ENCODE data around the gene ITGA8. TPM values are rescaled to one million over a fixed set of nuclear protein-coding genes. Genes with fewer than 3 reads are reported as not detected.
"Not testable (repeated sequence)": the region's sequence is repeated elsewhere in the genome, so short reads cannot be mapped to it uniquely, and the experiment has no call there.

The ITGA8 gene
- polyA plus RNA-seq, 1 donor (not counting 4 experiments of a cell fraction or from before 2014, with no cell fraction given) = not detected

- H3K4me3 ChIP-seq (ENCODE audit: control insufficient read depth in 2 of 3, extremely low read depth in 1 of 3, insufficient read depth in 2 of 3, low read depth in 1 of 3, low read length in 3 of 3) = no peak overlapping the region
- DNase-seq (ENCODE audit: low read depth, low spot score) (no peak), FAIRE-seq (no peak)
- no peaks in the 10 kb centered on the region for H3K79me2 ChIP-seq (ENCODE audit: control insufficient read depth, insufficient read depth, low read length)
- H2AFZ ChIP-seq (ENCODE audit: control insufficient read depth, low read length) = no peak overlapping the region
- H3K36me3 ChIP-seq (ENCODE audit: control insufficient read depth in 2 of 2, extremely low read depth in 1 of 2, insufficient read depth in 2 of 2, low read length in 2 of 2) = no peaks in the 10 kb centered on the region
- H3K9me3 ChIP-seq (ENCODE audit: control insufficient read depth, low read depth, low read length) = no peaks in the 10 kb centered on the region
- no peak for TF ChIP-seq CTCF (optimal IDR thresholded peaks at IDR 0.05 in 1 of 3, IDR thresholded peaks at IDR 0.05 in 1 of 3, conservative IDR thresholded peaks at IDR 0.05 in 1 of 3; ENCODE audit: extremely low read depth in 1 of 3, insufficient read depth in 2 of 3, low read length in 3 of 3)
- TF ChIP-seq EZH2 (IDR thresholded peaks at IDR 0.05; ENCODE audit: low read length) = no peak
- H3K4me1 ChIP-seq (ENCODE audit: control insufficient read depth, extremely low read depth, insufficient read depth, low read length) = no peaks in the 10 kb centered on the region
- no peak overlapping the region for H3K4me2 ChIP-seq (ENCODE audit: control insufficient read depth, extremely low read depth, insufficient read depth, low read depth, low read length)
- dilution Hi-C loops (cut with MboI; ENCODE audit: extremely low pct_ligation_motif_present, low sequenced_read_pairs) = no loop called here
- no peaks in the 10 kb centered on the region for H3K27me3 ChIP-seq (ENCODE audit: control insufficient read depth, extremely low read depth, insufficient read depth, low read length)
- no peak overlapping the region for H3K27ac ChIP-seq (ENCODE audit: control insufficient read depth, insufficient read depth, low read length)
- no peaks in the 10 kb centered on the region for H3K9me1 ChIP-seq (ENCODE audit: control insufficient read depth, extremely low read depth, insufficient read depth, low read length)
- no peak overlapping the region for H3K9ac ChIP-seq (ENCODE audit: control insufficient read depth, extremely low read depth, insufficient read depth, low read length)
- no peaks in the 10 kb centered on the region for H4K20me1 ChIP-seq (ENCODE audit: control insufficient read depth, extremely low read depth, insufficient read depth, low read length)
Measured at GRCh38 chr10:15562116-15562515, 157.6 kb downstream of the ITGA8 start.

DNA sequence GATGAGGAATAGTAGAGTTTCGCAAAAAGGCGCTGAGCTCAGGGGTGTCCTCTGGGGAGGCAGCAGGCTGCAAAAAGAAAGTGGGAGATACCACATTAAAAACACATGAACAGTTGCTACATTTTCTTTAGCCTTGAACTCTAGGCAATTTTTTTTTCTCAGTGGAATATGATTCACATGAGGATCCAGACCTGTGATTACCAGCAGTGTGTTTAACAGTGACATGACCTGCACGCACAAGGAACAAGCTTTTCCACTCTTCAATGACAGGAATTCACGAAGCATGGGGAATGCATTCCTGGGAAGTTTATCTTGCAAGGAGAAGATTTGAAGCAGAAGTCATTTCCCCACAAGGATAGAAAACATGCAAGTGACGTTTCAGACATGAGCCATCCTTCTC, 161.6 kb downstream of the ITGA8 start:
- Histone ChIP-seq H3K27ac (ENCODE audit: control insufficient read depth, insufficient read depth, low read length) (no peak overlapping the region), H3K9me1 (ENCODE audit: control insufficient read depth, extremely low read depth, insufficient read depth, low read length) (no peaks in the 10 kb centered on the region), H3K4me2 (ENCODE audit: control insufficient read depth, extremely low read depth, insufficient read depth, low read depth, low read length) (no peak overlapping the region), H4K20me1 (ENCODE audit: control insufficient read depth, extremely low read depth, insufficient read depth, low read length) (no peaks in the 10 kb centered on the region), H3K9ac (ENCODE audit: control insufficient read depth, extremely low read depth, insufficient read depth, low read length) (no peak overlapping the region), H3K79me2 (ENCODE audit: control insufficient read depth, insufficient read depth, low read length) (no peaks in the 10 kb centered on the region), H3K36me3 (ENCODE audit: control insufficient read depth in 2 of 2, extremely low read depth in 1 of 2, insufficient read depth in 2 of 2, low read length in 2 of 2) (no peaks in the 10 kb centered on the region), H3K4me3 (ENCODE audit: control insufficient read depth in 2 of 3, extremely low read depth in 1 of 3, insufficient read depth in 2 of 3, low read depth in 1 of 3, low read length in 3 of 3) (no peak overlapping the region), H3K9me3 (ENCODE audit: control insufficient read depth, low read depth, low read length) (no peaks in the 10 kb centered on the region), H3K27me3 (ENCODE audit: control insufficient read depth, extremely low read depth, insufficient read depth, low read length) (no peaks in the 10 kb centered on the region), H3K4me1 (ENCODE audit: control insufficient read depth, extremely low read depth, insufficient read depth, low read length) (no peaks in the 10 kb centered on the region), H2AFZ (ENCODE audit: control insufficient read depth, low read length) (no peak overlapping the region)
- dilution Hi-C loops (cut with MboI; ENCODE audit: extremely low pct_ligation_motif_present, low sequenced_read_pairs) = no loop called here
- DNase-seq (ENCODE audit: low read depth, low spot score) (no peak), FAIRE-seq (no peak)
- TF ChIP-seq CTCF (optimal IDR thresholded peaks at IDR 0.05 in 1 of 3, IDR thresholded peaks at IDR 0.05 in 1 of 3, conservative IDR thresholded peaks at IDR 0.05 in 1 of 3; ENCODE audit: extremely low read depth in 1 of 3, insufficient read depth in 2 of 3, low read length in 3 of 3) (no peak), EZH2 (IDR thresholded peaks at IDR 0.05; ENCODE audit: low read length) (no peak)

DNA sequence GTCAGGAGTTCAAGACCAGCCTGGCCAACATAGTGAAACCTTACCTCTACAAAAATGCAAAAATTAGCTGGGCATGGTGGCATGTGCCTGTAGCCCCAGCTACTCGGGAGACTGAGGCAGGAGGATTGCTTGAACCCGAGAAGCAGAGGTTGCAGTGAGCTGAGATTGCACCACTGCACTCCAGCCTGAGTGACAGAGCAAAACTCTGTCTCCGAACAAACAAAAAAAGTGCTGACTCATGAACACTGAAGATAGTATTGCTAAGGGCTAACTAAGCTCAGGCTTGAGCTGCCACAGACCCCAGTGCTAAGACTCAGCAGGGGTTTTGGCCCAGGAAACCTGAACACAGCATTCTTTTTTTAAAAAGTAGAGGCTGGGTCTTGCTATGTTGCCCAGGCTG, 162.6 kb downstream of the ITGA8 start:
- H3K9me3 ChIP-seq (ENCODE audit: control insufficient read depth, low read depth, low read length); H3K4me1 ChIP-seq (ENCODE audit: control insufficient read depth, extremely low read depth, insufficient read depth, low read length); FAIRE-seq; H3K27ac ChIP-seq (ENCODE audit: control insufficient read depth, insufficient read depth, low read length); H4K20me1 ChIP-seq (ENCODE audit: control insufficient read depth, extremely low read depth, insufficient read depth, low read length); H3K27me3 ChIP-seq (ENCODE audit: control insufficient read depth, extremely low read depth, insufficient read depth, low read length); H3K9me1 ChIP-seq (ENCODE audit: control insufficient read depth, extremely low read depth, insufficient read depth, low read length); H3K9ac ChIP-seq (ENCODE audit: control insufficient read depth, extremely low read depth, insufficient read depth, low read length); dilution Hi-C loops (cut with MboI; ENCODE audit: extremely low pct_ligation_motif_present, low sequenced_read_pairs); H2AFZ ChIP-seq (ENCODE audit: control insufficient read depth, low read length); H3K4me2 ChIP-seq (ENCODE audit: control insufficient read depth, extremely low read depth, insufficient read depth, low read depth, low read length); H3K4me3 ChIP-seq (ENCODE audit: control insufficient read depth in 2 of 3, extremely low read depth in 1 of 3, insufficient read depth in 2 of 3, low read depth in 1 of 3, low read length in 3 of 3); DNase-seq (ENCODE audit: low read depth, low spot score); H3K79me2 ChIP-seq (ENCODE audit: control insufficient read depth, insufficient read depth, low read length); H3K36me3 ChIP-seq (ENCODE audit: control insufficient read depth in 2 of 2, extremely low read depth in 1 of 2, insufficient read depth in 2 of 2, low read length in 2 of 2): not testable (repeated sequence)
